ENCODE results near the gene BRAT1. TPM values are rescaled to one million over a fixed set of nuclear protein-coding genes. Genes with fewer than 3 reads are reported as not detected.
A peak's percentile ranks its signal among the peaks of the same experiment; 100 is the strongest.
"Not testable (repeated sequence)": the region's sequence is repeated elsewhere in the genome, so short reads cannot be mapped to it uniquely, and the experiment has no call there.

BRAT1 gene
- total RNA-seq, 1 donor from 2014 or later: 14.7 TPM

GRCh38 chr7:2567679-2568278 lies 12.5 kb upstream of the BRAT1 start:
- ATAC-seq (ENCODE audit: poor library complexity) (peak; percentile 89), DNase-seq (no peak)
- intact Hi-C loops (cut with DNase I): loop anchor here (2.0 kb wide), 1 partner anchor 113 kb away; no protein-coding TSS in a partner anchor

- ATAC-seq (ENCODE audit: poor library complexity) (peak; percentile 90), DNase-seq (no peak)
- intact Hi-C loops (cut with DNase I): loop anchor here (2.0 kb wide), 1 partner anchor 114 kb away; no protein-coding TSS in a partner anchor
Measured at GRCh38 chr7:2566890-2567678, 11.8 kb upstream of the BRAT1 start.

- intact Hi-C loops (cut with DNase I): loop anchor here (2.0 kb wide), 1 partner anchor 114 kb away; no protein-coding TSS in a partner anchor
- no peak for DNase-seq
- ATAC-seq (ENCODE audit: poor library complexity): no peak
Measured at GRCh38 chr7:2566348-2566889, 11.1 kb upstream of the BRAT1 start.

- no peak for ATAC-seq (ENCODE audit: poor library complexity)
- DNase-seq: peak; percentile 8
- intact Hi-C loops (cut with DNase I): no loop called here
Measured at GRCh38 chr7:2564970-2565540, 9.7 kb upstream of the BRAT1 start.

GRCh38 chr7:2563955-2564354 lies 8.6 kb upstream of the BRAT1 start:
- DNase-seq; ATAC-seq (ENCODE audit: poor library complexity); intact Hi-C loops (cut with DNase I): not testable (repeated sequence)

- ATAC-seq (ENCODE audit: poor library complexity) (no peak), DNase-seq (no peak)
- intact Hi-C loops (cut with DNase I): no loop called here
Measured at GRCh38 chr7:2559283-2559950, 4.1 kb upstream of the BRAT1 start.

GRCh38 chr7:2558629-2559282 lies 3.4 kb upstream of the BRAT1 start, which contains the start of gene IQCE:
Gene IQCE (plus strand): TSS chr7:2558979. CDS start chr7:2559182, 203 bp downstream.
- ATAC-seq (ENCODE audit: poor library complexity) (peak; percentile 79), DNase-seq (peak; percentile 96)
- intact Hi-C loops (cut with DNase I): no loop called here

GRCh38 chr7:2554661-2555111 lies 638 bp downstream of the BRAT1 start:
- peak; percentile 37 for DNase-seq
- intact Hi-C loops (cut with DNase I): no loop called here
- no peak for ATAC-seq (ENCODE audit: poor library complexity)

- intact Hi-C loops (cut with DNase I): no loop called here
- peak; percentile 40 for DNase-seq
- ATAC-seq (ENCODE audit: poor library complexity): no peak
Measured at GRCh38 chr7:2553831-2554581, 1.3 kb downstream of the BRAT1 start.

- DNase-seq (peak; percentile 10), ATAC-seq (ENCODE audit: poor library complexity) (no peak)
- intact Hi-C loops (cut with DNase I): no loop called here
Measured at GRCh38 chr7:2553108-2553507, 2.2 kb downstream of the BRAT1 start.

- ATAC-seq (ENCODE audit: poor library complexity): no peak
- intact Hi-C loops (cut with DNase I): no loop called here
- peak; percentile 6 for DNase-seq
Measured at GRCh38 chr7:2551418-2551817, 3.9 kb downstream of the BRAT1 start.

GRCh38 chr7:2546776-2547586 lies 8.3 kb downstream of the BRAT1 start:
- ATAC-seq (ENCODE audit: poor library complexity): no peak
- intact Hi-C loops (cut with DNase I): no loop called here
- DNase-seq: peak; percentile 27

- peak; percentile 15 for DNase-seq
- intact Hi-C loops (cut with DNase I): no loop called here
- no peak for ATAC-seq (ENCODE audit: poor library complexity)
Measured at GRCh38 chr7:2545746-2546425, 9.4 kb downstream of the BRAT1 start.

GRCh38 chr7:2544541-2545188 lies 10.7 kb downstream of the BRAT1 start:
- DNase-seq: peak; percentile 32
- intact Hi-C loops (cut with DNase I): no loop called here
- ATAC-seq (ENCODE audit: poor library complexity): no peak

- ATAC-seq (ENCODE audit: poor library complexity) (no peak), DNase-seq (peak; percentile 37)
- intact Hi-C loops (cut with DNase I): no loop called here
Measured at GRCh38 chr7:2542916-2543871, 12.1 kb downstream of the BRAT1 start.
